K562 (cell line): ENCODE data around the gene GZF1. TPM values are rescaled to one million over a fixed set of nuclear protein-coding genes. Genes with fewer than 3 reads are reported as not detected.

Experiments used
- CTBP1 ChIP-seq: fragments of 450-650 bp; IDR thresholded peaks from 2 replicates; pipeline ENCODE4 v1.6.1; 2016; ENCODE audit warnings: borderline replicate concordance
- EGR1 ChIP-seq: fragments of 450-650 bp; conservative IDR thresholded peaks from 2 replicates; pipeline ENCODE4 v1.6.1; 2017; ENCODE audit warnings: mild to moderate bottlenecking
- GABPB1 ChIP-seq: sonication (generic); formaldehyde crosslinking; IDR thresholded peaks from 2 replicates; pipeline ENCODE4 v1.8.0; 2022; ENCODE audit warnings: mild to moderate bottlenecking, missing genetic modification reagents
- MAZ ChIP-seq, 2 experiments: fragments of 450-650 bp in 1 of 2; sonication (generic) in 1 of 2; formaldehyde crosslinking; IDR thresholded peaks in 1 of 2; conservative IDR thresholded peaks in 1 of 2; 2 replicates each; pipeline versions ENCODE4 v1.4.0 to v1.5.0; 2020; ENCODE audit warnings: mild to moderate bottlenecking in 1 of 2, missing genetic modification reagents in 1 of 2
- MEIS2 ChIP-seq: fragments of 450-650 bp; IDR thresholded peaks from 2 replicates; pipeline ENCODE4 v1.6.1; 2014; ENCODE audit warnings: mild to moderate bottlenecking; ENCODE audit not compliant: partially characterized antibody
- NRF1 ChIP-seq, 2 experiments: fragments of 450-650 bp; IDR thresholded peaks in 1 of 2; conservative IDR thresholded peaks in 1 of 2; 2 replicates each; pipeline ENCODE4 v1.6.1; 2014; ENCODE audit warnings: mild to moderate bottlenecking in 2 of 2
- PHF8 ChIP-seq: fragments of 200-600 bp; sonication (generic); IDR thresholded peaks from 2 replicates; pipeline ENCODE4 v1.6.1; 2012; ENCODE audit warnings: mixed run types, mild to moderate bottlenecking, inconsistent platforms, low read length, moderate library complexity, borderline replicate concordance
- POLR2G ChIP-seq: fragments of 200-400 bp; formaldehyde crosslinking; IDR thresholded peaks from 2 replicates; pipeline ENCODE4 v1.6.1; 2017; ENCODE audit warnings: low read depth, mild to moderate bottlenecking, antibody characterized with exemption, low read length, moderate library complexity
- POU5F1 ChIP-seq: fragments of 150-350 bp; IDR thresholded peaks from 2 replicates; pipeline ENCODE4 v1.6.1; 2014; ENCODE audit warnings: borderline replicate concordance, low read length, low read depth, mild to moderate bottlenecking; ENCODE audit not compliant: partially characterized antibody
- SMAD3 ChIP-seq: fragments of 450-650 bp; formaldehyde crosslinking; conservative IDR thresholded peaks from 2 replicates; pipeline ENCODE4 v1.4.0; 2020; ENCODE audit warnings: mild to moderate bottlenecking
- SMC3 ChIP-seq: conservative IDR thresholded peaks from 2 replicates; pipeline ENCODE4 v1.6.1; 2011; ENCODE audit warnings: low read depth, low read length, improper control_type of control experiment; ENCODE audit not compliant: insufficient read depth
- TARDBP ChIP-seq: fragments of 450-650 bp; IDR thresholded peaks from 2 replicates; pipeline ENCODE4 v1.6.1; 2016
- ZNF143 ChIP-seq: sonication (generic); formaldehyde crosslinking; IDR thresholded peaks from 2 replicates; pipeline ENCODE4 v1.9.0; 2022; ENCODE audit warnings: mild to moderate bottlenecking, missing genetic modification reagents
- polyA plus RNA-seq, 8 experiments: library from polyadenylated mRNA; depleted of rRNA in 4 of 8; stranded (reverse) in 5 of 8; unstranded in 3 of 8; fragments of >200 nt; fragmentation: Nextera tagmentation in 2 of 8; fragmentation: Illumina TruSeq in 1 of 8; extraction: Ambion mirVana in 2 of 8; extraction: Trizol in 1 of 8; gene quantifications; 2 replicates each; pipeline versions ENCODE4 v1.2.1 to v1.2.3, GENCODE V29; 2011 to 2014; ENCODE audit warnings: inconsistent platforms in 1 of 8, missing spikeins in 1 of 8
- total RNA-seq, 7 experiments: library from RNA; depleted of rRNA in 6 of 7; stranded (reverse); fragments of >200 nt in 6 of 7; fragmentation: Illumina TruSeq in 2 of 7; extraction: Trizol in 2 of 7; gene quantifications; 2 replicates each; pipeline versions ENCODE4 v1.2.1 to v1.2.3, GENCODE V29; 2011 to 2021; ENCODE audit warnings: low replicate concordance in 1 of 7
- TF ChIP-seq, protein P1 (sequence below), 2 experiments: fragments of 450-650 bp; conservative IDR thresholded peaks; 2 replicates each; pipeline ENCODE4 v1.6.1; 2017; ENCODE audit warnings: mild to moderate bottlenecking in 2 of 2, moderate library complexity in 2 of 2
- TF ChIP-seq, protein P2 (sequence below): fragments of 250-450 bp; sonication (Bioruptor Pico); IDR thresholded peaks from 2 replicates; pipeline ENCODE4 v1.9.0; 2021; ENCODE audit warnings: mild to moderate bottlenecking, inconsistent platforms
- TF ChIP-seq, protein P3 (sequence below): sonication (generic); formaldehyde crosslinking; IDR thresholded peaks from 2 replicates; pipeline ENCODE4 v1.8.1; 2023; ENCODE audit warnings: mild to moderate bottlenecking, missing genetic modification reagents
- TF ChIP-seq, protein P4 (sequence below): fragments of 250-450 bp; sonication (Bioruptor Pico); IDR thresholded peaks from 2 replicates; pipeline ENCODE4 v1.9.0; 2021; ENCODE audit warnings: mild to moderate bottlenecking
- TF ChIP-seq, protein P5 (sequence below): fragments of 200-800 bp; sonication (Bioruptor generic); IDR thresholded peaks from 2 replicates; pipeline ENCODE4 v1.6.1; 2017; ENCODE audit warnings: missing genetic modification characterization, missing compliant biosample characterization

GZF1 gene
- total and polyA plus RNA-seq, 9 of the 15 experiments (the other 6 are each of a cell fraction or from before 2014, with no cell fraction given), result 1.2 to 15.7 (median 7.4) TPM

DNA sequence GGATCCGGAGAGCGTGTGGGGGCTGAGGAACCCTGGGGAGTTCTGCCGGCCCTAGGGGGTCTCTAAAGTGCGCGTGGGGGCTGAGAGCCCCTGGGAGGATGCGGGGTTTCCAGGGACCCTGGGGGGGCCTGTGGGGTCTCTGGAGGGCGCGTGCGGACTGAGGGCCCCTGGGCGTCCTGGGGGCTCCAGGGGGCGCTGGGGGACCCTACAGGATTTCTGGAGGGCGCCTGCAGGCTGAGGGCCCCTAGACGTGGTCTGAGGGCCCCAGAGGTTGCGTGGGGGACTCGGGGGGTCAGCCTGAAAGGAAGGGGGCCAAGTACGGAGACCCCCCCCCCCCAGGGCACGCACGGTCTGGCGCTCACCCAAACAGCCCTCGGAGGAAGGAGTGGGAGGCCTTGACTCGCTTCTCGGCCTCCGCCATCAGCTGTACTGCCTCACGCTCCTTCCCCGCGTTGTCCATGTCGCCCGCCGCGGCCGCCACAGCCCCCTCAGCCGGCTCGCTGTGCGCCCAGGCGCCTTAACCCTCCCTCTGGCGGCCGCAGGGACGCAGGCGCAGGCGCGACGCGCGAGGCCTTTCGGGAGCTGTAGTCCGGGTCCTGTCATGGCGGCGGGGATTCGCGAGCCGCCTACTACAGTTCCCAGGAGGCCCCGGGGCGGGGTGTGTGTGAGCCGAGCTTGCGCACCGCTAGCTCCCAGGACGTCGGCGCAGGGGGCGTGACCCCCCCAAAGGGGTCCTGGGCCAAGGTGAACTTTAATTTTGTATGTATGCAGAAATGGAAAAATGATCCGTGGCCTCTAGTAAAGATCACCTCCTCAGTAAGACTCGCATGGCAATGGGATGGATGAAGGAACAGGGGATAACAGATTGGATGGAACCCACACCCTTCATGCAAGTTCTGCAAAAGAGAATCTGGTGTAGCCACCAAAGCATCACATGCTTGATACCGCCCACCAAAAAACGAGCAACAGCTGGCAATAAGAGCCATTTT, 59.3 kb downstream of the GZF1 start, which contains the start of gene NAPB (continued):
- TF ChIP-seq, protein P1, sequence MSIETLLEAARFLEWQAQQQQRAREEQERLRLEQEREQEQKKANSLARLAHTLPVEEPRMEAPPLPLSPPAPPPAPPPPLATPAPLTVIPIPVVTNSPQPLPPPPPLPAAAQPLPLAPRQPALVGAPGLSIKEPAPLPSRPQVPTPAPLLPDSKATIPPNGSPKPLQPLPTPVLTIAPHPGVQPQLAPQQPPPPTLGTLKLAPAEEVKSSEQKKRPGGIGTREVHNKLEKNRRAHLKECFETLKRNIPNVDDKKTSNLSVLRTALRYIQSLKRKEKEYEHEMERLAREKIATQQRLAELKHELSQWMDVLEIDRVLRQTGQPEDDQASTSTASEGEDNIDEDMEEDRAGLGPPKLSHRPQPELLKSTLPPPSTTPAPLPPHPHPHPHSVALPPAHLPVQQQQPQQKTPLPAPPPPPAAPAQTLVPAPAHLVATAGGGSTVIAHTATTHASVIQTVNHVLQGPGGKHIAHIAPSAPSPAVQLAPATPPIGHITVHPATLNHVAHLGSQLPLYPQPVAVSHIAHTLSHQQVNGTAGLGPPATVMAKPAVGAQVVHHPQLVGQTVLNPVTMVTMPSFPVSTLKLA (conservative IDR thresholded peaks at IDR 0.05), result peak in 1 of 2 experiments; percentile 55; a peak in 1 of 4 replicates
- TF ChIP-seq, protein P2, sequence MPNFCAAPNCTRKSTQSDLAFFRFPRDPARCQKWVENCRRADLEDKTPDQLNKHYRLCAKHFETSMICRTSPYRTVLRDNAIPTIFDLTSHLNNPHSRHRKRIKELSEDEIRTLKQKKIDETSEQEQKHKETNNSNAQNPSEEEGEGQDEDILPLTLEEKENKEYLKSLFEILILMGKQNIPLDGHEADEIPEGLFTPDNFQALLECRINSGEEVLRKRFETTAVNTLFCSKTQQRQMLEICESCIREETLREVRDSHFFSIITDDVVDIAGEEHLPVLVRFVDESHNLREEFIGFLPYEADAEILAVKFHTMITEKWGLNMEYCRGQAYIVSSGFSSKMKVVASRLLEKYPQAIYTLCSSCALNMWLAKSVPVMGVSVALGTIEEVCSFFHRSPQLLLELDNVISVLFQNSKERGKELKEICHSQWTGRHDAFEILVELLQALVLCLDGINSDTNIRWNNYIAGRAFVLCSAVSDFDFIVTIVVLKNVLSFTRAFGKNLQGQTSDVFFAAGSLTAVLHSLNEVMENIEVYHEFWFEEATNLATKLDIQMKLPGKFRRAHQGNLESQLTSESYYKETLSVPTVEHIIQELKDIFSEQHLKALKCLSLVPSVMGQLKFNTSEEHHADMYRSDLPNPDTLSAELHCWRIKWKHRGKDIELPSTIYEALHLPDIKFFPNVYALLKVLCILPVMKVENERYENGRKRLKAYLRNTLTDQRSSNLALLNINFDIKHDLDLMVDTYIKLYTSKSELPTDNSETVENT, result 0 out of 2 replicates have a peak, but pooled peaks have one; percentile 66
- no peak for TF ChIP-seq SMC3
- no peak for TF ChIP-seq POU5F1
- TF ChIP-seq, protein P3, sequence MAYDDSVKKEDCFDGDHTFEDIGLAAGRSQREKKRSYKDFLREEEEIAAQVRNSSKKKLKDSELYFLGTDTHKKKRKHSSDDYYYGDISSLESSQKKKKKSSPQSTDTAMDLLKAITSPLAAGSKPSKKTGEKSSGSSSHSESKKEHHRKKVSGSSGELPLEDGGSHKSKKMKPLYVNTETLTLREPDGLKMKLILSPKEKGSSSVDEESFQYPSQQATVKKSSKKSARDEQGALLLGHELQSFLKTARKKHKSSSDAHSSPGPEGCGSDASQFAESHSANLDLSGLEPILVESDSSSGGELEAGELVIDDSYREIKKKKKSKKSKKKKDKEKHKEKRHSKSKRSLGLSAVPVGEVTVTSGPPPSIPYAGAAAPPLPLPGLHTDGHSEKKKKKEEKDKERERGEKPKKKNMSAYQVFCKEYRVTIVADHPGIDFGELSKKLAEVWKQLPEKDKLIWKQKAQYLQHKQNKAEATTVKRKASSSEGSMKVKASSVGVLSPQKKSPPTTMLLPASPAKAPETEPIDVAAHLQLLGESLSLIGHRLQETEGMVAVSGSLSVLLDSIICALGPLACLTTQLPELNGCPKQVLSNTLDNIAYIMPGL (CRISPR knock-in tag), result peak; percentile 57; the same call in 1 of the 2 replicates
- TF ChIP-seq, protein P4, sequence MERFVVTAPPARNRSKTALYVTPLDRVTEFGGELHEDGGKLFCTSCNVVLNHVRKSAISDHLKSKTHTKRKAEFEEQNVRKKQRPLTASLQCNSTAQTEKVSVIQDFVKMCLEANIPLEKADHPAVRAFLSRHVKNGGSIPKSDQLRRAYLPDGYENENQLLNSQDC, result no peak
- peak; percentile 82 for TF ChIP-seq MEIS2
- peak; percentile 82; the same call in 1 of the 2 replicates for TF ChIP-seq PHF8
- peak; percentile 39; the same call in 1 of the 2 replicates for TF ChIP-seq CTBP1
- TF ChIP-seq, protein P5, sequence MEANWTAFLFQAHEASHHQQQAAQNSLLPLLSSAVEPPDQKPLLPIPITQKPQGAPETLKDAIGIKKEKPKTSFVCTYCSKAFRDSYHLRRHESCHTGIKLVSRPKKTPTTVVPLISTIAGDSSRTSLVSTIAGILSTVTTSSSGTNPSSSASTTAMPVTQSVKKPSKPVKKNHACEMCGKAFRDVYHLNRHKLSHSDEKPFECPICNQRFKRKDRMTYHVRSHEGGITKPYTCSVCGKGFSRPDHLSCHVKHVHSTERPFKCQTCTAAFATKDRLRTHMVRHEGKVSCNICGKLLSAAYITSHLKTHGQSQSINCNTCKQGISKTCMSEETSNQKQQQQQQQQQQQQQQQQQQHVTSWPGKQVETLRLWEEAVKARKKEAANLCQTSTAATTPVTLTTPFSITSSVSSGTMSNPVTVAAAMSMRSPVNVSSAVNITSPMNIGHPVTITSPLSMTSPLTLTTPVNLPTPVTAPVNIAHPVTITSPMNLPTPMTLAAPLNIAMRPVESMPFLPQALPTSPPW (CRISPR knock-in tag), result peak; percentile 81
- TF ChIP-seq MAZ (CRISPR knock-in tag; conservative IDR thresholded peaks at IDR 0.05 in 1 of 2, IDR thresholded peaks at IDR 0.05 in 1 of 2), result peak in 1 of 2 experiments; percentile 55; a peak in 2 of 4 replicates
- peak; percentile 24; the same call in 1 of the 2 replicates for TF ChIP-seq EGR1
- peak; percentile 91 for TF ChIP-seq ZNF143 (CRISPR knock-in tag)
- TF ChIP-seq GABPB1 (CRISPR knock-in tag), result peak; percentile 54; the same call in 1 of the 2 replicates
- no peak for TF ChIP-seq SMAD3 (CRISPR knock-in tag)
- no peak for TF ChIP-seq TARDBP
- TF ChIP-seq NRF1 (conservative IDR thresholded peaks at IDR 0.05 in 1 of 2, IDR thresholded peaks at IDR 0.05 in 1 of 2), result peak; percentile 96 to 97
- peak; percentile 88 for TF ChIP-seq POLR2G
